Osteocyte (in vitro differentiated cells): ENCODE results near the gene CCDC142. TPM values are rescaled to one million over a fixed set of nuclear protein-coding genes. Genes with fewer than 3 reads are reported as not detected.
"Not testable (repeated sequence)": the region's sequence is repeated elsewhere in the genome, so short reads cannot be mapped to it uniquely, and the experiment has no call there.

Source experiments
- DNase-seq: peaks from one replicate; pipeline ENCODE4 v3.0.0; 2021; ENCODE audit warnings: mixed read lengths; ENCODE audit not compliant: unreplicated experiment; ENCODE audit errors: extremely low spot score
- H3K27ac Mint-ChIP-seq: one replicate; pipeline ENCODE4 v1.8.0; 2021; ENCODE audit warnings: mild to moderate bottlenecking, mixed read lengths; ENCODE audit not compliant: unreplicated experiment
- H3K27me3 Mint-ChIP-seq: one replicate; pipeline ENCODE4 v1.8.0; 2021; ENCODE audit warnings: mixed read lengths; ENCODE audit not compliant: unreplicated experiment
- H3K36me3 Mint-ChIP-seq: one replicate; pipeline ENCODE4 v1.8.0; 2021; ENCODE audit warnings: mixed read lengths; ENCODE audit not compliant: unreplicated experiment
- H3K4me1 Mint-ChIP-seq: one replicate; pipeline ENCODE4 v1.8.0; 2021; ENCODE audit warnings: mixed read lengths; ENCODE audit not compliant: unreplicated experiment
- H3K4me3 Mint-ChIP-seq: one replicate; pipeline ENCODE4 v1.8.0; 2021; ENCODE audit warnings: mild to moderate bottlenecking, moderate library complexity, mixed read lengths; ENCODE audit not compliant: unreplicated experiment
- H3K9me3 Mint-ChIP-seq: one replicate; pipeline ENCODE4 v1.8.0; 2021; ENCODE audit warnings: mixed read lengths; ENCODE audit not compliant: unreplicated experiment
- CTCF ChIP-seq: fragments of 200-600 bp; sonication (generic); IDR thresholded peaks from 2 replicates; pipeline ENCODE4 v1.5.0; 2021; ENCODE audit warnings: antibody characterized with exemption, mild to moderate bottlenecking, moderate library complexity
- total RNA-seq: library from RNA; stranded (reverse); gene quantifications from 2 replicates; pipeline ENCODE4 v1.2.1, GENCODE V29; 2021

Gene CCDC142
- total RNA-seq, 1 donor from 2014 or later = 20.6 TPM

- no peaks in the 10 kb centered on the region for H3K27me3 Mint-ChIP-seq
- peak overlapping the region; percentile 98 for H3K4me3 Mint-ChIP-seq
- H3K9me3 Mint-ChIP-seq = no peaks in the 10 kb centered on the region
- peaks cover 8% of the 10 kb centered on the region for H3K36me3 Mint-ChIP-seq
- DNase-seq = no peak
- H3K27ac Mint-ChIP-seq = peak overlapping the region; percentile 76
- peaks cover 28% of the 10 kb centered on the region for H3K4me1 Mint-ChIP-seq
- no peak for TF ChIP-seq CTCF
Measured at GRCh38 chr2:74464406-74464805, 18.4 kb downstream of the CCDC142 start.

- Mint-ChIP-seq H3K36me3 (peaks cover 8% of the 10 kb centered on the region), H3K4me3 (no peak overlapping the region), H3K9me3 (no peaks in the 10 kb centered on the region), H3K27ac (no peak overlapping the region), H3K4me1 (peaks cover 30% of the 10 kb centered on the region), H3K27me3 (no peaks in the 10 kb centered on the region)
- TF ChIP-seq CTCF = no peak
- DNase-seq = no peak
Measured at GRCh38 chr2:74462786-74463105, 20.1 kb downstream of the CCDC142 start.

GRCh38 chr2:74462054-74462785, 20.6 kb downstream of the CCDC142 start:
- no peak overlapping the region for H3K4me3 Mint-ChIP-seq
- H3K4me1 Mint-ChIP-seq = peaks cover 31% of the 10 kb centered on the region

GRCh38 chr2:74461187-74462053, 21.4 kb downstream of the CCDC142 start:
- Mint-ChIP-seq H3K36me3 (peaks cover 8% of the 10 kb centered on the region), H3K27me3 (no peaks in the 10 kb centered on the region), H3K4me1 (peaks cover 37% of the 10 kb centered on the region), H3K9me3 (no peaks in the 10 kb centered on the region), H3K27ac (no peak overlapping the region), H3K4me3 (no peak overlapping the region)
- TF ChIP-seq CTCF = no peak
- no peak for DNase-seq

More at GRCh38 chr2:74462054-74462785, 20.6 kb downstream of the CCDC142 start:
- Mint-ChIP-seq H3K27ac (no peak overlapping the region), H3K36me3 (peaks cover 8% of the 10 kb centered on the region), H3K9me3 (no peaks in the 10 kb centered on the region), H3K27me3 (no peaks in the 10 kb centered on the region)
- DNase-seq = no peak
- no peak for TF ChIP-seq CTCF

DNA sequence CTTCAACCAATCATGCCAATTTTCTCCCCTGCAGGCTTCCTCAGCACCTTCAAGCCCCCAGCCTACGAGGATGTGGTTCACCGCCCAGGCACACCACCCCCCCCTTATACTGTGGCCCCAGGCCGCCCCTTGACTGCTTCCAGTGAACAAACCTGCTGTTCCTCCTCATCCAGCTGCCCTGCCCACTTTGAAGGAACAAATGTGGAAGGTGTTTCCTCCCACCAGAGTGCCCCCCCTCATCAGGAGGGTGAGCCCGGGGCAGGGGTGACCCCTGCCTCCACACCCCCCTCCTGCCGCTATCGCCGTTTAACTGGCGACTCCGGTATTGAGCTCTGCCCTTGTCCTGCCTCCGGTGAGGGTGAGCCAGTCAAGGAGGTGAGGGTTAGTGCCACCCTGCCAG, 22.6 kb downstream of the CCDC142 start:
- H3K4me1 Mint-ChIP-seq = peaks cover 40% of the 10 kb centered on the region
- not testable (repeated sequence) for H3K9me3 Mint-ChIP-seq, DNase-seq, H3K36me3 Mint-ChIP-seq, H3K27me3 Mint-ChIP-seq, H3K27ac Mint-ChIP-seq
- peak overlapping the region; percentile 99 for H3K4me3 Mint-ChIP-seq

DNA sequence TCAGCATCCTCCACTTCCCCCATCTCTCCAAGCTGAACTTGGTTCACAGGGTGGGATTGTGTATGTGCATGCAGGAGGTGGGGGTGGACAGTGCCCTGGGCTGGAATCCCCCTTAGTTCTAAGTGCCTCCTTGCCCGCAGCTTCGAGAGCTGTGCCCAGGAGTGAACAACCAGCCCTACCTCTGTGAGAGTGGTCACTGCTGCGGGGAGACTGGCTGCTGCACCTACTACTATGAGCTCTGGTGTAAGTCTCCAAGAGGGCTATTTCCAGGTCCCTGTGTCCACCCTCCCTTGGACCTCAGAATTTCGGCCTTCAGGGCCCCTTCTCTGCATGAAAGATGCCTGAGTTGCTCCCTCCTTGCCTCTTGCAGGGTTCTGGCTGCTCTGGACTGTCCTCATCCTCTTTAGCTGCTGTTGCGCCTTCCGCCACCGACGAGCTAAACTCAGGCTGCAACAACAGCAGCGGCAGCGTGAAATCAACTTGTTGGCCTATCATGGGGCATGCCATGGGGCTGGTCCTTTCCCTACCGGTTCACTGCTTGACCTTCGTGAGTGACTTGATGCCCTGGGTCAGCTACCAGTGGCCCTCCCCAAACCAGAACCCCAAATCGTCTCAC, 23.2 kb downstream of the CCDC142 start:
- H3K27ac Mint-ChIP-seq = peak overlapping the region; percentile 98
- peak overlapping the region; percentile 99 for H3K4me3 Mint-ChIP-seq
- not testable (repeated sequence) for H3K36me3 Mint-ChIP-seq, H3K27me3 Mint-ChIP-seq, H3K9me3 Mint-ChIP-seq, DNase-seq
- H3K4me1 Mint-ChIP-seq = peaks cover 45% of the 10 kb centered on the region
